ENCODE data around the gene RXRA. TPM values are rescaled to one million over a fixed set of nuclear protein-coding genes. Genes with fewer than 3 reads are reported as not detected.

Gene RXRA
- total and polyA plus RNA-seq, 2 of the 4 experiments (the other 2 are of a cell fraction): 7.5 to 17.9 TPM

DNA sequence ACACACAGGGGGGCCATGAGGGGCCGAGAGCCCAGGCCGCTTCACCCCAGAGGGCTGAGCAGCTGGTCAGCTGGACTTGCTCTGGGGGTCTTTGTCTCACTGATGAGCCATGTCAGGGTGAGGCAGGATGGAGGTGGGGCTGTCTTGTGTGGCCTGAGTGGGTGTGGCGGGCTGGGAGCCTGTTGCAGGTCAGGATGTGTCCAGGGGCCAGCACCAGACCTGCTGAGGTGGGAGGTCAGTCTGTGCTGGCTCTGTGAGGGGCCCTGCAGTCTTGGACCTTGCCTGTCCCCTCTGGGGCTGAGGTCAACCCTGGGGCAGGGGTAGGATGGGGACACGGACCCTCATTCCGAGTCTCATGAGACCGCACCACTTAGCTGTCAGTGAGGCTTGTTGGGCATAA lies 56.9 kb downstream of the RXRA start:
- intact Hi-C loops (cut with micrococcal nuclease): no loop called here

More for the DNA sequence above, 56.9 kb downstream of the RXRA start:
- Histone ChIP-seq H4K5ac (ENCODE audit: low read depth, low read length) (no peak overlapping the region), H3K9me1 (ENCODE audit: insufficient read depth, low read length) (peaks cover 10% of the 10 kb centered on the region), H3K4me2 (ENCODE audit: low read depth, low read length) (no peak overlapping the region), H2BK120ac (ENCODE audit: low read depth, low read length) (no peak overlapping the region), H3K36me3 (ENCODE audit: control insufficient read depth, insufficient read depth, low read length) (no peaks in the 10 kb centered on the region), H2AFZ (replicated peaks; ENCODE audit: low read length, poor library complexity) (no peak overlapping the region), H4K8ac (ENCODE audit: low read depth in 2 of 2, low read length in 2 of 2) (no peak overlapping the region), H4K91ac (ENCODE audit: insufficient read depth, low read depth, low read length) (no peak overlapping the region), H2AK5ac (ENCODE audit: low read depth, low read length) (no peak overlapping the region), H2AK9ac (replicated peaks; ENCODE audit: low read depth, low read length, poor library complexity) (no peak overlapping the region), H3K4me1 (ENCODE audit: control insufficient read depth, insufficient read depth, low read length) (peaks cover 31% of the 10 kb centered on the region), H2BK15ac (ENCODE audit: low read depth, low read length) (no peak overlapping the region), H2BK20ac (ENCODE audit: low read depth, low read length) (no peak overlapping the region), H2BK5ac (ENCODE audit: low read depth, low read length, poor library complexity, severe bottlenecking) (no peak overlapping the region), H3K27ac (ENCODE audit: insufficient read depth, low read length) (no peak overlapping the region), H3K4ac (ENCODE audit: low read depth, low read length) (no peak overlapping the region), H3K56ac (ENCODE audit: extremely low read depth, insufficient read depth, low read length) (no peak overlapping the region), H4K20me1 (ENCODE audit: insufficient read depth, low read length) (peaks cover 100% of the 10 kb centered on the region), H3K14ac (replicated peaks; ENCODE audit: low read depth, low read length) (no peak overlapping the region), H3K23ac (ENCODE audit: low read depth, low read length) (no peak overlapping the region), H3K9me3 (ENCODE audit: control insufficient read depth, insufficient read depth, low read length) (no peaks in the 10 kb centered on the region), H3K18ac (ENCODE audit: low read depth, low read length) (no peak overlapping the region), H3K4me3 (ENCODE audit: insufficient read depth, low read depth, low read length) (no peak overlapping the region), H3K79me1 (ENCODE audit: low read depth in 1 of 2, low read length in 2 of 2) (peaks cover 7 to 88% of the 10 kb centered on the region in 2 experiments; a peak in 3 of 4 replicates), H3K9ac (ENCODE audit: low read depth, low read length) (no peak overlapping the region), H3K27me3 (ENCODE audit: control insufficient read depth, insufficient read depth, low read length) (no peaks in the 10 kb centered on the region)
- DNase-seq (no peak), ATAC-seq (ENCODE audit: low read depth) (no peak)
- 100% methylated on average over 3 of the region's 6 CpGs; no CpG with 5 or more reads in 1 of the 2 experiments for WGBS, 2 experiments (ENCODE audit: extremely low coverage in 2 of 2, insufficient read length in 1 of 2)
- ChIA-PET POLR2A (ENCODE audit: unreplicated experiment) (no interaction called here), CTCF (no interaction called here)
- dilution Hi-C loops (cut with HindIII; ENCODE audit: low sequenced_read_pairs, unreplicated experiment) (no loop called here), in situ Hi-C loops (cut with MboI; ENCODE audit: low sequenced_read_pairs) (no loop called here)
- BruUV-seq (replicated peaks): no TSS peak
- TF ChIP-seq SMC3 (IDR thresholded peaks at IDR 0.05; ENCODE audit: low read depth, low read length) (no peak), RFX5 (IDR thresholded peaks at IDR 0.05; ENCODE audit: low read depth, low read length) (no peak), MXI1 (IDR thresholded peaks at IDR 0.05; ENCODE audit: borderline replicate concordance, low read depth, low read length) (no peak), CHD1 (IDR thresholded peaks at IDR 0.05; ENCODE audit: low read depth, low read length) (no peak), CEBPB (IDR thresholded peaks at IDR 0.05; ENCODE audit: low read depth, low read length) (no peak), MAZ (IDR thresholded peaks at IDR 0.05; ENCODE audit: borderline replicate concordance, low read depth, low read length) (no peak), FOS (IDR thresholded peaks at IDR 0.05; ENCODE audit: low read depth, low read length) (no peak), RCOR1 (IDR thresholded peaks at IDR 0.05; ENCODE audit: insufficient replicate concordance, low read length) (no peak), BHLHE40 (IDR thresholded peaks at IDR 0.05; ENCODE audit: low read depth, low read length) (no peak), POLR2A (IDR thresholded peaks at IDR 0.05; ENCODE audit: low read depth, low read length) (no peak), MAFK (IDR thresholded peaks at IDR 0.05; ENCODE audit: low read depth, low read length) (no peak), RAD21 (IDR thresholded peaks at IDR 0.05; ENCODE audit: low read length) (no peak), NFE2L2 (IDR thresholded peaks at IDR 0.05; ENCODE audit: low read depth, low read length) (no peak)
- TF ChIP-seq, protein P1, sequence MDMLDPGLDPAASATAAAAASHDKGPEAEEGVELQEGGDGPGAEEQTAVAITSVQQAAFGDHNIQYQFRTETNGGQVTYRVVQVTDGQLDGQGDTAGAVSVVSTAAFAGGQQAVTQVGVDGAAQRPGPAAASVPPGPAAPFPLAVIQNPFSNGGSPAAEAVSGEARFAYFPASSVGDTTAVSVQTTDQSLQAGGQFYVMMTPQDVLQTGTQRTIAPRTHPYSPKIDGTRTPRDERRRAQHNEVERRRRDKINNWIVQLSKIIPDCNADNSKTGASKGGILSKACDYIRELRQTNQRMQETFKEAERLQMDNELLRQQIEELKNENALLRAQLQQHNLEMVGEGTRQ (IDR thresholded peaks at IDR 0.05; ENCODE audit: low read depth, low read length): no peak
- TF ChIP-seq, protein P2, sequence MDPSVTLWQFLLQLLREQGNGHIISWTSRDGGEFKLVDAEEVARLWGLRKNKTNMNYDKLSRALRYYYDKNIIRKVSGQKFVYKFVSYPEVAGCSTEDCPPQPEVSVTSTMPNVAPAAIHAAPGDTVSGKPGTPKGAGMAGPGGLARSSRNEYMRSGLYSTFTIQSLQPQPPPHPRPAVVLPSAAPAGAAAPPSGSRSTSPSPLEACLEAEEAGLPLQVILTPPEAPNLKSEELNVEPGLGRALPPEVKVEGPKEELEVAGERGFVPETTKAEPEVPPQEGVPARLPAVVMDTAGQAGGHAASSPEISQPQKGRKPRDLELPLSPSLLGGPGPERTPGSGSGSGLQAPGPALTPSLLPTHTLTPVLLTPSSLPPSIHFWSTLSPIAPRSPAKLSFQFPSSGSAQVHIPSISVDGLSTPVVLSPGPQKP (IDR thresholded peaks at IDR 0.05; ENCODE audit: borderline replicate concordance, low read depth, low read length): no peak
- TF ChIP-seq, protein P3, sequence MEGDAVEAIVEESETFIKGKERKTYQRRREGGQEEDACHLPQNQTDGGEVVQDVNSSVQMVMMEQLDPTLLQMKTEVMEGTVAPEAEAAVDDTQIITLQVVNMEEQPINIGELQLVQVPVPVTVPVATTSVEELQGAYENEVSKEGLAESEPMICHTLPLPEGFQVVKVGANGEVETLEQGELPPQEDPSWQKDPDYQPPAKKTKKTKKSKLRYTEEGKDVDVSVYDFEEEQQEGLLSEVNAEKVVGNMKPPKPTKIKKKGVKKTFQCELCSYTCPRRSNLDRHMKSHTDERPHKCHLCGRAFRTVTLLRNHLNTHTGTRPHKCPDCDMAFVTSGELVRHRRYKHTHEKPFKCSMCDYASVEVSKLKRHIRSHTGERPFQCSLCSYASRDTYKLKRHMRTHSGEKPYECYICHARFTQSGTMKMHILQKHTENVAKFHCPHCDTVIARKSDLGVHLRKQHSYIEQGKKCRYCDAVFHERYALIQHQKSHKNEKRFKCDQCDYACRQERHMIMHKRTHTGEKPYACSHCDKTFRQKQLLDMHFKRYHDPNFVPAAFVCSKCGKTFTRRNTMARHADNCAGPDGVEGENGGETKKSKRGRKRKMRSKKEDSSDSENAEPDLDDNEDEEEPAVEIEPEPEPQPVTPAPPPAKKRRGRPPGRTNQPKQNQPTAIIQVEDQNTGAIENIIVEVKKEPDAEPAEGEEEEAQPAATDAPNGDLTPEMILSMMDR (conservative IDR thresholded peaks at IDR 0.05; ENCODE audit: low read depth, low read length): no peak
